ENCODE data around the gene ERN1. TPM values are rescaled to one million over a fixed set of nuclear protein-coding genes. Genes with fewer than 3 reads are reported as not detected.
"Not testable (repeated sequence)": the region's sequence is repeated elsewhere in the genome, so short reads cannot be mapped to it uniquely, and the experiment has no call there.

ERN1 gene
- total RNA-seq, 1 experiment from 2014 or later, result 6.5 TPM

GRCh38 chr17:64008830-64009229 lies 121.1 kb downstream of the ERN1 start (continued):
- TF ChIP-seq ATF2 (CRISPR knock-in tag; IDR thresholded peaks at IDR 0.05; ENCODE audit: borderline replicate concordance, low read depth) (no peak), ZNF121 (CRISPR knock-in tag; IDR thresholded peaks at IDR 0.05) (no peak), TCF7 (CRISPR knock-in tag; IDR thresholded peaks at IDR 0.05; ENCODE audit: low read depth) (no peak), TEAD4 (CRISPR knock-in tag; IDR thresholded peaks at IDR 0.05) (no peak)

- Mint-ChIP-seq H3K27me3 (ENCODE audit: low read depth) (no peaks in the 10 kb centered on the region; the same call in 1 of the 2 replicates), H3K9me3 (no peaks in the 10 kb centered on the region), H3K4me3 (no peak overlapping the region), H3K4me1 (peaks cover 18% of the 10 kb centered on the region), H3K27ac (no peak overlapping the region), H3K36me3 (no peaks in the 10 kb centered on the region)
- DNase-seq (ENCODE audit: low spot score), result no peak
- no peak for ATAC-seq
- ChIA-PET CTCF (interaction anchor here (1.5 to 3.2 kb wide), 2 partner anchors 9 to 18 kb away, joined by 6 to 13 read pairs; no protein-coding TSS in a partner anchor), POLR2A (interaction anchor here (0.6 kb wide), 1 partner anchor 1019 kb away, joined by 3 read pairs; no protein-coding TSS in a partner anchor)
- TF ChIP-seq IRF1 (CRISPR knock-in tag; IDR thresholded peaks at IDR 0.05) (no peak), IRF2 (CRISPR knock-in tag; IDR thresholded peaks at IDR 0.05; ENCODE audit: borderline replicate concordance, low read depth) (no peak), EMX1 (CRISPR knock-in tag; IDR thresholded peaks at IDR 0.05) (no peak), ZNF263 (CRISPR knock-in tag; IDR thresholded peaks at IDR 0.05; ENCODE audit: low read depth) (no peak), KAT7 (CRISPR knock-in tag; IDR thresholded peaks at IDR 0.05; ENCODE audit: borderline replicate concordance) (no peak), STAT6 (CRISPR knock-in tag; conservative IDR thresholded peaks at IDR 0.05; ENCODE audit: low read depth) (no peak), ELF4 (CRISPR knock-in tag; IDR thresholded peaks at IDR 0.05; ENCODE audit: low read depth) (no peak), E2F5 (CRISPR knock-in tag; IDR thresholded peaks at IDR 0.05) (no peak), ZNF121 (CRISPR knock-in tag; IDR thresholded peaks at IDR 0.05) (no peak), GRHL2 (CRISPR knock-in tag; IDR thresholded peaks at IDR 0.05; ENCODE audit: insufficient replicate concordance, severe bottlenecking) (no peak), ZNF317 (CRISPR knock-in tag; IDR thresholded peaks at IDR 0.05; ENCODE audit: borderline replicate concordance, low read depth) (no peak), ZMAT4 (CRISPR knock-in tag; IDR thresholded peaks at IDR 0.05) (no peak), RORB (CRISPR knock-in tag; IDR thresholded peaks at IDR 0.05) (no peak)
Observed at GRCh38 chr17:64008346-64008745, 121.6 kb downstream of the ERN1 start.

- H3K4me1 Mint-ChIP-seq, result peaks cover 18% of the 10 kb centered on the region
- H3K4me3 Mint-ChIP-seq, result no peak overlapping the region
- H3K36me3 Mint-ChIP-seq, result no peaks in the 10 kb centered on the region
- no peak for DNase-seq (ENCODE audit: low spot score)
- TF ChIP-seq ZNF121 (CRISPR knock-in tag; IDR thresholded peaks at IDR 0.05), result no peak
- TF ChIP-seq ZNF138 (CRISPR knock-in tag; conservative IDR thresholded peaks at IDR 0.05), result no peak
- no peak for TF ChIP-seq GTF2I (CRISPR knock-in tag; conservative IDR thresholded peaks at IDR 0.05)
- TF ChIP-seq CREB1 (CRISPR knock-in tag; IDR thresholded peaks at IDR 0.05), result no peak
- POLR2A ChIA-PET, result no interaction called here
- CTCF ChIA-PET, result interaction anchor here (1.3 to 3.2 kb wide), 6 partner anchors 10 to 126 kb away, joined by 3 to 13 read pairs (median 6); partner anchors contain the start of genes GH1 and ICAM2
- H3K27me3 Mint-ChIP-seq (ENCODE audit: low read depth), result no peaks in the 10 kb centered on the region; the same call in 1 of the 2 replicates
- H3K9me3 Mint-ChIP-seq, result no peaks in the 10 kb centered on the region
- ATAC-seq, result no peak
- no peak overlapping the region for H3K27ac Mint-ChIP-seq
Observed at GRCh38 chr17:64007838-64008282, 122.1 kb downstream of the ERN1 start.

GRCh38 chr17:64007089-64007837 lies 122.7 kb downstream of the ERN1 start:
- POLR2A ChIA-PET; ATAC-seq; H3K36me3 Mint-ChIP-seq; H3K27me3 Mint-ChIP-seq (ENCODE audit: low read depth); H3K27ac Mint-ChIP-seq; H3K4me3 Mint-ChIP-seq; H3K9me3 Mint-ChIP-seq; DNase-seq (ENCODE audit: low spot score): not testable (repeated sequence)
- H3K4me1 Mint-ChIP-seq, result peaks cover 18% of the 10 kb centered on the region
- CTCF ChIA-PET, result interaction anchor here (0.9 to 3.2 kb wide), 9 partner anchors 9 to 126 kb away, joined by 3 to 13 read pairs (median 5); partner anchors contain the start of genes GH1, GH2, ICAM2 and PRR29

All from WTC11 (cell line).